MCF 10A (cell line): ENCODE results near the gene CD5L. TPM values are rescaled to one million over a fixed set of nuclear protein-coding genes. Genes with fewer than 3 reads are reported as not detected.

Experiments
- BruUV-seq: library from RNA; stranded (reverse); fragments of 400-500 nt; replicated peaks from 2 replicates; lab custom pipeline; 2021; lab: Mats Ljungman, UMichigan
- CTCF ChIA-PET: fragments of 300-600 bp; sonication (Branson Sonifier 250); formaldehyde crosslinking; extraction: SDS; loops from one replicate; lab custom pipeline; 2021; ENCODE audit warnings: antibody characterized with exemption, inconsistent platforms; lab: Yijun Ruan, JAX
- POLR2A ChIA-PET: fragments of 300-600, 350-650 bp; sonication (Branson Sonifier 250); formaldehyde crosslinking; extraction: SDS; loops from one replicate; lab custom pipeline; 2020; ENCODE audit warnings: antibody characterized with exemption, inconsistent platforms; lab: Yijun Ruan, JAX
- DNase-seq: peaks from one replicate; pipeline ENCODE4 v3.0.0-alpha.2; 2018; ENCODE audit not compliant: unreplicated experiment
- H3K27ac Mint-ChIP-seq: one replicate; pipeline ENCODE4 v1.8.0; 2022; ENCODE audit warnings: mild to moderate bottlenecking, low read depth, mixed read lengths; ENCODE audit not compliant: unreplicated experiment
- H3K27me3 Mint-ChIP-seq: one replicate; pipeline ENCODE4 v1.8.0; 2022; ENCODE audit warnings: mixed read lengths; ENCODE audit not compliant: insufficient read depth, unreplicated experiment
- H3K36me3 Mint-ChIP-seq: one replicate; pipeline ENCODE4 v1.8.0; 2022; ENCODE audit warnings: mild to moderate bottlenecking, moderate library complexity, mixed read lengths; ENCODE audit not compliant: insufficient read depth, unreplicated experiment
- H3K4me1 Mint-ChIP-seq: one replicate; pipeline ENCODE4 v1.8.0; 2022; ENCODE audit warnings: mixed read lengths; ENCODE audit not compliant: insufficient read depth, unreplicated experiment
- H3K4me3 Mint-ChIP-seq: one replicate; pipeline ENCODE4 v1.8.0; 2022; ENCODE audit warnings: mild to moderate bottlenecking, moderate library complexity, mixed read lengths; ENCODE audit not compliant: unreplicated experiment
- H3K9me3 Mint-ChIP-seq: one replicate; pipeline ENCODE4 v1.8.0; 2022; ENCODE audit warnings: mixed read lengths; ENCODE audit not compliant: unreplicated experiment
- intact Hi-C: fragments of 100-400 bp; cut with micrococcal nuclease; formaldehyde crosslinking; loops from 2 replicates; pipeline ENCODE4 v1.14.1; 2022
- total RNA-seq: library from RNA; stranded (reverse); gene quantifications from 2 replicates; pipeline ENCODE4 v1.2.3, GENCODE V29; 2022
- TF ChIP-seq, protein P1 (sequence below): fragments of 200-600 bp; IDR thresholded peaks from one replicate; pipeline ENCODE4 v1.8.0; 2022; ENCODE audit warnings: antibody characterized with exemption, mild to moderate bottlenecking; ENCODE audit not compliant: unreplicated experiment

Gene CD5L
- total RNA-seq, 1 experiment from 2014 or later, result not detected

DNA sequence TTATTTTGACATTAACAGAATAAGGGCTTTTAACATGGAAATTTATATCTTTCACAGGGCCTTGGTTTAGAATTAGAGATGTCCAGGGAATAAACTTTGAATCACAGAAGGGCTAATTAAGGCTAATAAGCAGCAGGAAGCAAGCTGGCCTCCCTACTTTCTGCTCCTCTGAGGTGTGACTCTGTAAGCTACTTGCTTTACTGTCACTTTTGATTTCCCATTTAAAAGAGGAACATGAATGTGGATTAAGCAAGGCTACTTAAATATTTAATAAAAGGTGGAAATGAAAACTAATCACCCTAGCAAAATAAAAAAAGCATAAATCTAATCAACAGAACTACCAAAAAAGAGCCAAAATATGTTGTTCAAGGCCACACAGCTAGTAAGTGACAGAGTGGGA is 28.9 kb upstream of the CD5L start:
- CTCF ChIA-PET, result interaction anchor here (0.6 to 0.8 kb wide), 4 partner anchors 39 to 257 kb away, joined by 3 read pairs; no protein-coding TSS in a partner anchor

DNA sequence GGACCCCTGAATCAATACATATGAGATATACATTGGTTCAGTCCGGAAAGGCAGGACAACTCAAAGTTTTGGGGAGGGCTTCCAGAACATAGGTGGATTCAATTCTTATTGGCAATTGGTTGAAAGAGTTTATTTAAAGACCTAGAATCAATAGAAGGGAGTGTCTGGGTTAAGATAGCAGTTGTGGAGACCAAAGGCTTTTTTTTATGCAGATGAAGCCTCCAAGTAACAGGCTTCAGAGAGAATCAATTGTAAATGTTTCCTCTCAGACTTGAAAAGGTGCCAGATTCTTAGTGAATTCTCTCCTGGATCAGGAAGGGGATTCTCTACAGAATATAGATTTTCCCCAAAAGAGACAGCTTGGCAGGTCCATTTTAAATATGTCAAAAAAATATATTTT is 27.0 kb upstream of the CD5L start:
- ChIA-PET CTCF (interaction anchor here (1.1 kb wide), 1 partner anchor 9 kb away, joined by 3 read pairs; no protein-coding TSS in a partner anchor), POLR2A (no interaction called here)
- no TSS peak for BruUV-seq
- Mint-ChIP-seq H3K27ac (no peak overlapping the region), H3K4me3 (no peak overlapping the region), H3K9me3 (no peaks in the 10 kb centered on the region), H3K36me3 (no peaks in the 10 kb centered on the region), H3K4me1 (no peaks in the 10 kb centered on the region), H3K27me3 (peaks cover 77% of the 10 kb centered on the region)
- intact Hi-C loops, result no loop called here
- DNase-seq, result no peak
- TF ChIP-seq, protein P1, sequence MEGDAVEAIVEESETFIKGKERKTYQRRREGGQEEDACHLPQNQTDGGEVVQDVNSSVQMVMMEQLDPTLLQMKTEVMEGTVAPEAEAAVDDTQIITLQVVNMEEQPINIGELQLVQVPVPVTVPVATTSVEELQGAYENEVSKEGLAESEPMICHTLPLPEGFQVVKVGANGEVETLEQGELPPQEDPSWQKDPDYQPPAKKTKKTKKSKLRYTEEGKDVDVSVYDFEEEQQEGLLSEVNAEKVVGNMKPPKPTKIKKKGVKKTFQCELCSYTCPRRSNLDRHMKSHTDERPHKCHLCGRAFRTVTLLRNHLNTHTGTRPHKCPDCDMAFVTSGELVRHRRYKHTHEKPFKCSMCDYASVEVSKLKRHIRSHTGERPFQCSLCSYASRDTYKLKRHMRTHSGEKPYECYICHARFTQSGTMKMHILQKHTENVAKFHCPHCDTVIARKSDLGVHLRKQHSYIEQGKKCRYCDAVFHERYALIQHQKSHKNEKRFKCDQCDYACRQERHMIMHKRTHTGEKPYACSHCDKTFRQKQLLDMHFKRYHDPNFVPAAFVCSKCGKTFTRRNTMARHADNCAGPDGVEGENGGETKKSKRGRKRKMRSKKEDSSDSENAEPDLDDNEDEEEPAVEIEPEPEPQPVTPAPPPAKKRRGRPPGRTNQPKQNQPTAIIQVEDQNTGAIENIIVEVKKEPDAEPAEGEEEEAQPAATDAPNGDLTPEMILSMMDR, result no peak

More for the DNA sequence above, 28.9 kb upstream of the CD5L start:
- H3K4me3 Mint-ChIP-seq, result no peak overlapping the region
- POLR2A ChIA-PET, result no interaction called here
- peaks cover 78% of the 10 kb centered on the region for H3K27me3 Mint-ChIP-seq
- TF ChIP-seq, protein P1, result no peak
- no peaks in the 10 kb centered on the region for H3K36me3 Mint-ChIP-seq
- no TSS peak for BruUV-seq
- intact Hi-C loops, result loop anchor here (10.0 kb wide), 1 partner anchor 496 kb away; no protein-coding TSS in a partner anchor
- no peak overlapping the region for H3K27ac Mint-ChIP-seq
- H3K9me3 Mint-ChIP-seq, result no peaks in the 10 kb centered on the region
- no peak for DNase-seq
- no peaks in the 10 kb centered on the region for H3K4me1 Mint-ChIP-seq

DNA sequence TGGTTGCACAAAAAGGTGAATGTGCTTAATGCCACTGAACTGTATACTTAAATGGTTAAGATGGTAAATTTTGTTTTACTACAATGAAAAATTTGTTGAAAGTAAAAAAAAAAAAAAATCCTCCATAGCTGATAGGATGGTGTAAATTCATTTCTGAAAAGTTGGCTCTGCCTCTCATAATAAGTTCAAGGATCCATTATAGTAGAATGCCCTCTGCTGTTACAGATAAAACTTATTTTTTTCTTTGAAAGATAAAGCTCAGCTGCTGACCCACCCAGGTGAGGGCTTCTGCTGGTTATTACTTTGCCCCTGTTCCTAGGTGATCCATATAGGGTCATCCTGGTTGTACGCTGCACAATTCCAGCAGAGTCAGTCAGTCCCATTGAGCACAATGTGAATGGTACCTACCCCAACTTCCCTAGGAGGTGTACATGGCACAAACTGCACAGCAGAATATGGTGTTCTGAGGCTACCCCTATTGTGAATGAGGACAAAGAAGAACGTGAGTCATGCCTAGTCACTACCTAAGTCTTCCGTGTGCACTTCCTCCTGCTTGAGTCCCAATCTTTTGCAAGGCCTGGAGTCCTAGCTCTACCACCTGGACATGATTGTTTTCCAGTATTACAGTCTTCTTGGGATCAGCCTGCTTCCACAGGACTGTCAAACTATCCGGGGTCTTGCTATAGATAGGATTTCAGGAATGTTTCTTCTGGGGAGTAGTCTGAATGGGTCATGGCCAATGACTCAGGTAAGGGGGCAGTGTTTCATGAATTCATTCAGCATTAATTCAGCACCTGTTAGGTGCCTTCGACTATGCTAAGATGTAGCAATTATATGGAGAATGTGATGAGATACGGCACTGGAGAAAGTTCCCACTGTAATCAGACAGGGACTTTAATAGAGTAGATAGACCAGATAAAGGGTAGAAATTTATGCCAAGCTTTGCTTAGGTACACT is 20.8 kb upstream of the CD5L start:
- Mint-ChIP-seq H3K27ac (no peak overlapping the region), H3K4me3 (no peak overlapping the region), H3K4me1 (no peaks in the 10 kb centered on the region), H3K9me3 (no peaks in the 10 kb centered on the region), H3K27me3 (peaks cover 47% of the 10 kb centered on the region), H3K36me3 (no peaks in the 10 kb centered on the region)
- TF ChIP-seq, protein P1, result no peak
- no TSS peak for BruUV-seq
- peak; percentile 42 for DNase-seq
- intact Hi-C loops, result no loop called here
- POLR2A ChIA-PET, result interaction anchor here (1.2 kb wide), 1 partner anchor 10 kb away, joined by 3 read pairs; no protein-coding TSS in a partner anchor
- CTCF ChIA-PET, result interaction anchor here (0.6 to 1.2 kb wide), 6 partner anchors 17 to 491 kb away, joined by 3 to 4 read pairs (median 4); no protein-coding TSS in a partner anchor

DNA sequence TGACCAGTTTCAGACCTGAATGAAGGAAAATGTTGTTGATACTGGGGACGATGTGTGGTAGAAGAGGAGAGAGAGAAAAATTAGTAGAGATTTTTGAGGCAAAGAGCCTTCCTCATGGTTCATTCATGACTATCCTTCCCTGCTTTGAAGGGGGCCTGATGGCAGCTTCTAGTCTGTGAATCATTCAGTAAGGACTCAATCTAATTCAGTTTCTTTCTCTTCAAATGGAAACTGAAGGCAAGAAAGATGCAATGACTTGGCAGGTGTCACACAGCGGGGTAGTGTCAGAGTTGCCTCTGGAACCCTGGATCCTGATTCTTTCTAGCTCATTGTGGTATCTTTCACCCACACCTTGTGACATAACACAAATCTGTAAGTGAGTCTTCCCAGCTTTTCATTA is 14.9 kb upstream of the CD5L start:
- no peak overlapping the region for H3K27ac Mint-ChIP-seq
- H3K4me3 Mint-ChIP-seq, result no peak overlapping the region
- BruUV-seq, result no TSS peak
- TF ChIP-seq, protein P1, result no peak
- CTCF ChIA-PET, result interaction anchor here (1.4 kb wide), 1 partner anchor 27 kb away, joined by 4 read pairs; no protein-coding TSS in a partner anchor
- H3K36me3 Mint-ChIP-seq, result no peaks in the 10 kb centered on the region
- POLR2A ChIA-PET, result no interaction called here
- peaks cover 39% of the 10 kb centered on the region for H3K27me3 Mint-ChIP-seq
- DNase-seq, result no peak
- peaks cover 5% of the 10 kb centered on the region for H3K4me1 Mint-ChIP-seq
- intact Hi-C loops, result no loop called here
- no peaks in the 10 kb centered on the region for H3K9me3 Mint-ChIP-seq
